Kidney (tissue), 14 donors: ENCODE results near the gene RALGAPB. TPM values are rescaled to one million over a fixed set of nuclear protein-coding genes. Genes with fewer than 3 reads are reported as not detected.
A peak's percentile ranks its signal among the peaks of the same experiment; 100 is the strongest.

Experiments
- DNase-seq, 5 donors: peaks; one replicate each; pipeline ENCODE4 v3.0.0-alpha.2; 2013 to 2020
- FAIRE-seq: peaks from 2 replicates; lab custom pipeline; 2012; peaks lifted over from hg19 to GRCh38; lab: Jason Lieb, UNC
- H3K27ac ChIP-seq, 2 donors: one replicate each; pipeline ENCODE4 v1.7.0; 2013; ENCODE audit warnings: low read depth in 2 of 2, low read length in 2 of 2, inconsistent platforms in 1 of 2
- H3K27me3 ChIP-seq: one replicate; pipeline ENCODE4 v1.7.1; 2013; ENCODE audit warnings: low read length, inconsistent platforms; ENCODE audit not compliant: control insufficient read depth, insufficient read depth
- H3K36me3 ChIP-seq, 3 donors: one replicate each; pipeline versions ENCODE4 v1.7.0 to v1.7.1; 2013; ENCODE audit warnings: low read length in 3 of 3, control low read depth in 1 of 3, inconsistent platforms in 1 of 3; ENCODE audit not compliant: insufficient read depth in 3 of 3, control insufficient read depth in 2 of 3
- H3K4me1 ChIP-seq, 3 donors: one replicate each; pipeline versions ENCODE4 v1.7.0 to v1.7.1; 2013; ENCODE audit warnings: low read length in 3 of 3, inconsistent platforms in 1 of 3, low read depth in 1 of 3; ENCODE audit not compliant: control insufficient read depth in 2 of 3, insufficient read depth in 2 of 3
- H3K4me3 ChIP-seq, 3 donors: one replicate each; pipeline versions ENCODE4 v1.7.0 to v1.8.1; 2013; ENCODE audit warnings: low read length in 3 of 3, control low read depth in 1 of 3, inconsistent platforms in 1 of 3
- H3K9ac ChIP-seq, 3 donors: one replicate each; pipeline versions ENCODE4 v1.7.0 to v1.7.1; 2013; ENCODE audit warnings: low read length in 3 of 3, control low read depth in 1 of 3, inconsistent platforms in 1 of 3
- H3K9me3 ChIP-seq, 3 donors: one replicate each; pipeline versions ENCODE4 v1.7.0 to v1.7.1; 2013; ENCODE audit warnings: low read length in 3 of 3, control low read depth in 1 of 3, inconsistent platforms in 1 of 3; ENCODE audit not compliant: control insufficient read depth in 2 of 3, insufficient read depth in 1 of 3
- CTCF ChIP-seq: IDR thresholded peaks from 3 replicates; pipeline ENCODE4 v1.5.1; 2012; ENCODE audit warnings: mild to moderate bottlenecking, moderate library complexity, borderline replicate concordance; ENCODE audit not compliant: insufficient read depth; ENCODE audit errors: extremely low read depth
- intact Hi-C: fragments of 100-400 bp; cut with DNase I; formaldehyde crosslinking; loops from one replicate; pipeline ENCODE4 v1.11.1; 2022
- polyA plus RNA-seq: library from polyadenylated mRNA; stranded (reverse); fragments of 350-450 nt; fragmentation: Illumina TruSeq; extraction: RNeasy Lipid Tissue Mini Kit (QIAGEN cat#74804); gene quantifications from one replicate; pipeline ENCODE4 v1.2.3, GENCODE V29; 2014; ENCODE audit warnings: low read depth, low replicate concordance; ENCODE audit not compliant: insufficient read depth
- total RNA-seq: library from RNA; stranded (reverse); fragmentation: NEBNext Ultra II Directional; extraction: Animal tissue kit (Norgen Biotek cat#: 25700); gene quantifications from one replicate; pipeline ENCODE4 v1.2.1, GENCODE V29; 2021
- donor health status: control.
- donor health status: control.
- donor health status: control.
- donor health status: control.
- donor health status: control.
- donor health status: DM: yes; HTN: yes; CAD: no.
- donor health status: Normal renal cell carcinoma (clear cell type).

Gene RALGAPB
- total and polyA plus RNA-seq, 2 donors from 2014 or later = 9.4 to 43.3 TPM

- Histone ChIP-seq H3K27ac (peak overlapping the region in 1 of 2 donors; percentile 76), H3K4me3 (peak overlapping the region; percentile 83 to 90 (median 83)), H3K9me3 (no peaks in the 10 kb centered on the region), H3K4me1 (peaks cover 2 to 10% (median 6%) of the 10 kb centered on the region in 3 donors), H3K9ac (peak overlapping the region; percentile 46 to 92 (median 60)), H3K27me3 (no peaks in the 10 kb centered on the region), H3K36me3 (no peaks in the 10 kb centered on the region)
- no peak for FAIRE-seq
- intact Hi-C loops = no loop called here
- no peak for TF ChIP-seq CTCF
- no peak for DNase-seq
Measured at GRCh38 chr20:38473367-38473795, 738 bp downstream of the RALGAPB start.

DNA sequence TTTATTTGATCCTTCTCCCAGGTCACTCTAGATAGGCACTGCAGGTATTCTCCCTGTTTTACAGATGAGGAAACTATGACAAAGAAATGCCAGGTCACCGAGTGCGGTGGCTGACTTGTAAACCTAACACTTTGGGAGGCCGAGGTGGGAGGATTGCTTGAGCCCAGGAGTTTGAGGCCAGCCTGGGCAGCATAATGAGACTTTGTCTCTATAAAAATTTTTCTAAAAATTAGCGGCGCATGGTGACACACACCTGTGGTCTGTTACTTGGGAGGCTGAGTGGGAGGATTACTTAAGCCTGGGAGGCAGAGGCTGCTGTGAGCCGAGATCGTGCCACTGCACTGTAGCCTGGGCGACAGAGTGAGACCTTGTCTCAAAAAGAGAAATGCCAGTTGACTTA is 5.1 kb downstream of the RALGAPB start:
- peaks cover 2 to 10% (median 6%) of the 10 kb centered on the region in 3 donors for H3K4me1 ChIP-seq
- H3K36me3 ChIP-seq = no peaks in the 10 kb centered on the region
- H3K27me3 ChIP-seq = no peaks in the 10 kb centered on the region
- FAIRE-seq = no peak
- TF ChIP-seq CTCF = no peak
- H3K9ac ChIP-seq = no peak overlapping the region
- H3K4me3 ChIP-seq = no peak overlapping the region
- DNase-seq = no peak
- intact Hi-C loops = no loop called here
- H3K27ac ChIP-seq = no peak overlapping the region
- H3K9me3 ChIP-seq = no peaks in the 10 kb centered on the region

DNA sequence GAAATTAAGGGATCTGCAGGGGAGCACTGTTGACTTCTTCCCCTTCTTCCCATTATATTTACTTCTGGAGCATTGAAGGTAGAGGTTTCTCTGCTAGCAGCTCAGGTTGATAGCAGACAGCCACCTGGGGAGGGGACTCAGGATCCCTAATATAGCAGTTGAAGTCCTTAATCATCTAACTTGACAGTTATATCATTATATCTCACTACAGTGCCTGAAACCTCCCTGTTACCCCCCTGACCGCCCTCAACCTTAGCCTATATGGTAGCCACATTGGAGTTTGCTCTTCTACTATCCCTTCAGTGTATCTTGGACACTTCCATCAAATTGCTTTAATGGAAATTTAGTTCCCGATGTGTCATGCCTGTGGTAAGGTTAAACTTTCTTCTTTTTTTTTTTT is 7.0 kb downstream of the RALGAPB start:
- H3K4me3 ChIP-seq = no peak overlapping the region
- intact Hi-C loops = no loop called here
- TF ChIP-seq CTCF = no peak
- H3K36me3 ChIP-seq = no peaks in the 10 kb centered on the region
- no peak overlapping the region for H3K9ac ChIP-seq
- H3K27me3 ChIP-seq = no peaks in the 10 kb centered on the region
- no peak for FAIRE-seq
- no peak overlapping the region for H3K27ac ChIP-seq
- no peaks in the 10 kb centered on the region for H3K4me1 ChIP-seq
- H3K9me3 ChIP-seq = no peaks in the 10 kb centered on the region
- DNase-seq = no peak

DNA sequence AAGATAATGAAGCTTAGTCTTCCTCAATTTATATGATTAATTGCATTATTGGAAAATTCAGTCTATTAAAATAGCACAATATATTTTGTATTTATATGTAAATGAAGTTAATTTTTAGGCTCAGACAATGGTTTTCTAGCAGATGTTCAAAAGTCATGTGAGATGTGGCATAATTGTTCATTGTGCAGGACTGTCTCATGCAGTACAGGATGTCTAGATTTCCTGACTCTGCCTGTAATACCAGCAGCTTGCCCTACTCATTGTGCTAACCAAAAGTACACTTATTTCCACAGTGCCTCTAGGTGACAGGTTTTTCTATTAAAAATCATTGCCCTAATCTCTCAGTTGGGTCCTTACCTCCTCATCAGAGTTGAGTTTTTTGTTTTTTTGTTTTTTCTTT is 12.4 kb downstream of the RALGAPB start:
- FAIRE-seq (no peak), DNase-seq (no peak)
- no peaks in the 10 kb centered on the region for H3K27me3 ChIP-seq
- intact Hi-C loops = no loop called here
- H3K9ac ChIP-seq = no peak overlapping the region
- H3K27ac ChIP-seq = no peak overlapping the region
- peaks cover 0 to 13% (median 11%) of the 10 kb centered on the region in 3 donors for H3K36me3 ChIP-seq
- no peaks in the 10 kb centered on the region for H3K9me3 ChIP-seq
- H3K4me1 ChIP-seq = no peaks in the 10 kb centered on the region
- no peak for TF ChIP-seq CTCF
- H3K4me3 ChIP-seq = no peak overlapping the region
